GM12891 (cell line): ENCODE data around the gene PTK7.
"Not testable (repeated sequence)": the region's sequence is repeated elsewhere in the genome, so short reads cannot be mapped to it uniquely, and the experiment has no call there.

ENCODE experiments used
- DNase-seq: peaks from one replicate; pipeline ENCODE4 v3.0.0; 2011; ENCODE audit warnings: low spot score; ENCODE audit not compliant: insufficient read length
- FAIRE-seq: peaks from 2 replicates; lab custom pipeline; 2011; peaks lifted over from hg19 to GRCh38; lab: Jason Lieb, UNC
- PAX5 ChIP-seq: IDR thresholded peaks from 2 replicates; pipeline ENCODE4 v1.6.1; 2011; ENCODE audit warnings: low read length, moderate library complexity, mild to moderate bottlenecking; ENCODE audit not compliant: insufficient read depth, severe bottlenecking
- POLR2A ChIP-seq: IDR thresholded peaks from 2 replicates; pipeline ENCODE4 v1.6.1; 2011; ENCODE audit warnings: low read depth, low read length, control low read depth
- POLR2AphosphoS5 ChIP-seq: IDR thresholded peaks from 2 replicates; pipeline ENCODE4 v1.6.1; 2011; ENCODE audit warnings: low read depth, low read length, control low read depth
- POU2F2 ChIP-seq: IDR thresholded peaks from 2 replicates; pipeline ENCODE4 v1.6.1; 2011; ENCODE audit warnings: low read depth, mild to moderate bottlenecking, control low read depth, low read length, moderate library complexity
- SPI1 ChIP-seq: IDR thresholded peaks from 2 replicates; pipeline ENCODE4 v1.6.1; 2011; ENCODE audit warnings: low read depth, low read length, control low read depth
- TAF1 ChIP-seq: IDR thresholded peaks from 2 replicates; pipeline ENCODE4 v1.6.1; 2011; ENCODE audit warnings: low read depth, low read length, control low read depth

Gene PTK7

GRCh38 chr6:43125119-43125518 is 49.0 kb downstream of the PTK7 start:
- DNase-seq = no peak
- FAIRE-seq = no peak
- no peak for TF ChIP-seq POLR2AphosphoS5
- no peak for TF ChIP-seq PAX5
- no peak for TF ChIP-seq POLR2A

GRCh38 chr6:43125555-43125954 is 49.4 kb downstream of the PTK7 start:
- FAIRE-seq (no peak), DNase-seq (no peak)
- TF ChIP-seq POLR2A = no peak
- no peak for TF ChIP-seq TAF1
- no peak for TF ChIP-seq POU2F2
- no peak for TF ChIP-seq SPI1
- no peak for TF ChIP-seq POLR2AphosphoS5
- no peak for TF ChIP-seq PAX5

- FAIRE-seq (no peak), DNase-seq (no peak)
- TF ChIP-seq POLR2AphosphoS5 = no peak
- TF ChIP-seq PAX5 = no peak
- TF ChIP-seq SPI1 = no peak
- no peak for TF ChIP-seq TAF1
- TF ChIP-seq POU2F2 = no peak
- TF ChIP-seq POLR2A = no peak
These were observed 51.1 kb downstream of the PTK7 start for GRCh38 chr6:43127180-43127579.

- DNase-seq = no peak
- FAIRE-seq = no peak
- TF ChIP-seq POLR2A (no peak), PAX5 (no peak), TAF1 (no peak), POU2F2 (no peak)
These were observed 51.8 kb downstream of the PTK7 start for GRCh38 chr6:43127877-43128276.

GRCh38 chr6:43128926-43129325 is 52.8 kb downstream of the PTK7 start:
- no peak for FAIRE-seq
- no peak for DNase-seq
- TF ChIP-seq PAX5 (no peak), POLR2A (no peak), TAF1 (no peak), SPI1 (no peak), POU2F2 (no peak), POLR2AphosphoS5 (no peak)

- FAIRE-seq (no peak), DNase-seq (no peak)
- TF ChIP-seq PAX5 (no peak), POU2F2 (no peak), POLR2AphosphoS5 (no peak), TAF1 (no peak), SPI1 (no peak), POLR2A (no peak)
These were observed 53.5 kb downstream of the PTK7 start for GRCh38 chr6:43129434-43130194.

GRCh38 chr6:43130429-43130828 is 54.3 kb downstream of the PTK7 start:
- FAIRE-seq (no peak), DNase-seq (no peak)
- TF ChIP-seq PAX5 = no peak
- TF ChIP-seq TAF1 = no peak
- no peak for TF ChIP-seq POLR2A
- no peak for TF ChIP-seq SPI1
- no peak for TF ChIP-seq POLR2AphosphoS5
- TF ChIP-seq POU2F2 = no peak

- not testable (repeated sequence) for FAIRE-seq
These were observed 55.3 kb downstream of the PTK7 start for GRCh38 chr6:43131379-43131778.

GRCh38 chr6:43138267-43138666 is 62.2 kb downstream of the PTK7 start:
- no peak for FAIRE-seq
- DNase-seq = no peak
- TF ChIP-seq POLR2A (no peak), TAF1 (no peak), POU2F2 (no peak), POLR2AphosphoS5 (no peak), SPI1 (no peak), PAX5 (no peak)

More at GRCh38 chr6:43131379-43131778, 55.3 kb downstream of the PTK7 start:
- DNase-seq = not testable (repeated sequence)

GRCh38 chr6:43139973-43140372 is 63.9 kb downstream of the PTK7 start:
- not testable (repeated sequence) for FAIRE-seq, DNase-seq

- no peak for DNase-seq
- no peak for TF ChIP-seq POLR2AphosphoS5
- TF ChIP-seq POU2F2 = no peak
- no peak for TF ChIP-seq TAF1
- no peak for TF ChIP-seq SPI1
- TF ChIP-seq PAX5 = no peak
- TF ChIP-seq POLR2A = no peak
- no peak for FAIRE-seq
These were observed 65.5 kb downstream of the PTK7 start for GRCh38 chr6:43141644-43142043.
